GM21786 (cell line): ENCODE results near the gene PDE11A.

Experiments
- ATAC-seq: cut with Tn5 transposase; IDR thresholded peaks from one replicate; pipeline ENCODE4 v1.9.1; 2021; ENCODE audit not compliant: unreplicated experiment

The PDE11A gene

GRCh38 chr2:177929662-177930522, 142.7 kb downstream of the PDE11A start:
- ATAC-seq = no peak

GRCh38 chr2:177923323-177923722, 149.3 kb downstream of the PDE11A start:
- ATAC-seq = no peak

GRCh38 chr2:177921726-177922125, 150.9 kb downstream of the PDE11A start:
- ATAC-seq = no peak

- ATAC-seq = no peak
These were observed 155.4 kb downstream of the PDE11A start for GRCh38 chr2:177917169-177917568.

- ATAC-seq = no peak
These were observed 156.2 kb downstream of the PDE11A start for GRCh38 chr2:177916342-177916741.

GRCh38 chr2:177914247-177914646, 158.3 kb downstream of the PDE11A start:
- ATAC-seq = no peak

- no peak for ATAC-seq
These were observed 162.6 kb downstream of the PDE11A start for GRCh38 chr2:177909962-177910361.

GRCh38 chr2:177908824-177909223, 163.8 kb downstream of the PDE11A start:
- ATAC-seq = no peak

GRCh38 chr2:177908182-177908581, 164.4 kb downstream of the PDE11A start:
- no peak for ATAC-seq

- peak; percentile 88 for ATAC-seq
These were observed 166.4 kb downstream of the PDE11A start for GRCh38 chr2:177906041-177906718.

- ATAC-seq = no peak
These were observed 166.9 kb downstream of the PDE11A start for GRCh38 chr2:177905640-177906039.

GRCh38 chr2:177902395-177903163, 170.0 kb downstream of the PDE11A start:
- no peak for ATAC-seq

- no peak for ATAC-seq
These were observed 172.5 kb downstream of the PDE11A start for GRCh38 chr2:177900082-177900481.

- ATAC-seq = no peak
These were observed 175.3 kb downstream of the PDE11A start for GRCh38 chr2:177897278-177897677.

- no peak for ATAC-seq
These were observed 176.0 kb downstream of the PDE11A start for GRCh38 chr2:177896587-177896986.

- no peak for ATAC-seq
These were observed 178.0 kb downstream of the PDE11A start for GRCh38 chr2:177894546-177894945.

GRCh38 chr2:177893880-177894279, 178.7 kb downstream of the PDE11A start:
- ATAC-seq = no peak

- ATAC-seq = no peak
These were observed 181.0 kb downstream of the PDE11A start for GRCh38 chr2:177891533-177891932.

- no peak for ATAC-seq
These were observed 182.6 kb downstream of the PDE11A start for GRCh38 chr2:177889818-177890460.

GRCh38 chr2:177888581-177888980, 184.0 kb downstream of the PDE11A start:
- no peak for ATAC-seq

- ATAC-seq = no peak
These were observed 184.9 kb downstream of the PDE11A start for GRCh38 chr2:177887722-177888121.
